OCI-M2 (cell line): ENCODE results near the gene AMER1.

Experiments used
- DNase-seq: peaks from one replicate; lab custom pipeline; 2025; ENCODE audit not compliant: unreplicated experiment; lab: John Stamatoyannopoulos, UW

The AMER1 gene

DNA sequence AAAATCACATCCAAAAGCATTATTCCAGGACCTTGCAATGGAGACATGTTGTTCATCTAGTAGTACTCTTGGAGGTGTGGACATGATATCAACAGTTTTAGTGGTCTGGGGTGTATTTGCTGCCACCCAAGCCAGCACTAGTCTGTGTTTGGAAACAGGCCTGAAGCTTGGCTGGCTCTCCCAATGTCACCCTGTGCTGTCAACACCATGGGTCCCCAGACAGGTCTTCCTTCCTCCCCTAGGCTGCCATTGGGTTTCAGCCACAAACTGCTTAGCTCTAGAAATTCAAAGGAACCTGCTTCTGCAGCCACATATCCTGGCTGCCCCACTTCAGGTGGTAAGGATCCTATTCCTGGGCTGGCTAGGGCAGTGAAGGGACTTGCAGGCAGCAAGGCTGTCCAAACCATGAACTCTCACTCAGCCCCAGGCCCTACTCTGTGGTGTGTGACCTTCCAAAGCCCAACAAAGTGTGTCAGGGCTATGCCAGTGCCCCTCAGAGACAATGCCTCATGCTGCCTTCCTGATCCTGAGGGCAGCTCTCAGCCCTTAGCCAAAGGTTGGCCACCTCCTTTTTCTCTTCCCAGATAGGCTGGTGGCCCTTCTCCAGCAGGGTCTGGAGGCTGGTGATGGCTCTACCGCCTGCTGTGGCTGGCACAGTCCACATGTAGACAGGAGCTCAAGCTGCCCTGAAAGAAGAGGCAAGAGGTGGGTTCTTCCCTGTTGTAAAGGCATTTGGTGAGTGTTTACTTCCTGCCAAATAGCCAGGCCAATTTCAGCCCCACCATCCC is 18.3 kb downstream of the AMER1 start:
- DNase-seq: no peak

DNA sequence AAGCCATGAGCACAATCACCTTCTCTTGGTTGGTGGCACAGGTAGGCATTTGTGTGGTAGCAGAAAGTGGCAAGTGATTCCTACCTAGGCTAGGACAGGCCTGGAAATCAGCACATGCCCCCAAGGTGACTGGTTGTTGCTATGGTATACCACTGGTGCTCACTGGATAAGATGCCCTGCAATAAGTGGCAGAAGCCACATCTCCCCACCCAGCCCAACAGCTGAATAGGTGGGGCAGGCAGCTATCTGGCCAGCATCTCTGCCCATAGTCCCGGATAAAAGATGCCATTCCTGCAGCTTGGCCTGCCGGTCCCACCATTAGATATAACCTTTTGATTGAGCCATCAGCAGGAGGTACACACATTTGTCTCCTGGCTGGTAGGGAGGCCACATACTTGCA is 21.1 kb downstream of the AMER1 start:
- DNase-seq: no peak

DNA sequence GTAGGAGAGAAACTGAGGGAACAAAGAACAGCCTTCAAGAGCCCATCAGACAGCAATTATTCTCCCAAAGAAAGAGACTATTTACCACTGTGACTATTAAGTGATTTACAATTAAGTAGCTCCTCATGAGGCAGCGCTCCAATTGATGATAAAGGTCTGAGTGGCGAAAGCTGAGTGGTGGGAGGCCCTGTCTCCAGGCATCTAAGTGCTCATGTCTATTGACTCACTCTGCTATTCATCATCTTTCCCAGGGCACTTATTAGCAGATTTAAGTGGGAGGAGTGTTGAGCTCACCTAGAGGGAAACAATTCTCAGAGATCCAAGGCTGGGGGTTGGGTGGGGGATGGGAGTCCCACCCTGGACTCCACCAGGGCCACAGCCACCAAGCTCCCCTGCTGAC is 23.3 kb downstream of the AMER1 start:
- DNase-seq: no peak

DNA sequence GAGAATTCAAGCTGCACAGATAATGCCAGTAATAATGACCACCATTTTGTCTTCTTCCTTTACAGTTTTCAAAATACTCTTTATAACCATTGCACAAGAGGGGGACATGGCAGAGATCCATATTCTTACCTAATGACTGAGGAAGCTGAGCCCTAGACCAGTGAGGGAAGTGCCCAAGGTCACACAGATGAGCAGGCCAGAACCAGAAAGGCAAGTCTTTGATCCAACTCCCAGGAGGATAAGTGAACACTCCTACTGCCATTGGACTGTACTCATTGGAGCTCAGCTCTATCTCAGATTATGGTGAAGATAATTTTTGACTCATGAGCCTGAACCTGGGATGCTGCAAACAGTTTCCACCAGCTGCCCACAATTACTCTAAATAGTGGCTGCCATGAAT is 28.6 kb downstream of the AMER1 start:
- DNase-seq: no peak

DNA sequence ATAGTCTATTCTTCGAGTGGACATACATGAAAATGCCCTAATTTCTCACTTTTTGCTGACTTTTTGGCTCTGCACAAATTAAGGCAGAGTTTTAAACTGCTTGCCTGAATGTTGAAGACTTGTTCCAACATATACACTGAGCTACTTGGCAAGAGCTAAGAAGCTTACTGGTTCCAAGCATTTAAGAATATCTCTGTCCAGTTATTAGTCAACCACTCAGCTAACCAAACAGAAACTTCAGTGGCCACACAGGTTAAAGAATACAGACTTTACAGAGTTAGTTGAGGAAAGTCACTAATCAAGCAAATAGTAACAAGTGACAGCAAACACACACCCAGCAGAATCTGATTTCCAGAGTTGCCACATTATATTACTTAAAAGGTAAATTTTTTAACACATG is 35.5 kb downstream of the AMER1 start:
- no peak for DNase-seq

DNA sequence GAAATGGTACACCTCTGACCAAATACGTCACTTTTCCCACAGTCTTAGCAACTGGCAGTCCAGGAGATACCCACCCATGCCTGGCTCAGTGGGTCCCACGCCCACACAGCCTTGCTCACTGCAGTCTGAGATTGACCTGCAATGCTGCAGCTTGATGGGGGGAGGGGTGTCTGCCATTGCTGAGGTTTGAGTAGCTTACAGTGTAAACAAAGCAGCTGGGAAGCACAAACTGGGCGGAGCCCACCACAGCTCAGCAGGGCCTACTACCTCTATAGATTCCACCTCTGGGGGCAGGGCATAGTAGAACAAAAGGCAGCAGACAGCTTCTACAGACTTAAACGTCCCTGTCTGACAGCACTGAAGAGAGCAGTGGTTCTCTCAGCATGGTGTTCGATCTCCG is 52.7 kb downstream of the AMER1 start:
- no peak for DNase-seq

DNA sequence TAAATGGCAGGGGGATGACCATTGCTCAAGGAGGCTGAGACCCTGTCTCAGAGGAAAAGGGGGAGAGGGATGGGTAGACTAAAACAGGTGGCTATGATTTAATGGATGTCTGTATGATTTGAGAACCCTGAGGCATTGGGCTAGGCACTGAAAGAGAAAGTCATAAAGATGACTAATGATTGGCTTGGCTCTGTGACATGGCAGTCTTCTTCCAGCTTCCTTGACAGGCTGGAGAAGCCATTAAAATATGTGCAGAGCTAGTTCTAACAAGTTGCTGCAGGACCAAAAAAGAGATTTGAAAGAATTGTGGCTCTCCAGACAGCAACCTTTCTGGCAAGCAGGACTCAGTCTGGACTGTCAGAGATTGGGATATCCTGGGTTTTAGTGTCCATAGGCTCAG is 53.6 kb downstream of the AMER1 start:
- no peak for DNase-seq

DNA sequence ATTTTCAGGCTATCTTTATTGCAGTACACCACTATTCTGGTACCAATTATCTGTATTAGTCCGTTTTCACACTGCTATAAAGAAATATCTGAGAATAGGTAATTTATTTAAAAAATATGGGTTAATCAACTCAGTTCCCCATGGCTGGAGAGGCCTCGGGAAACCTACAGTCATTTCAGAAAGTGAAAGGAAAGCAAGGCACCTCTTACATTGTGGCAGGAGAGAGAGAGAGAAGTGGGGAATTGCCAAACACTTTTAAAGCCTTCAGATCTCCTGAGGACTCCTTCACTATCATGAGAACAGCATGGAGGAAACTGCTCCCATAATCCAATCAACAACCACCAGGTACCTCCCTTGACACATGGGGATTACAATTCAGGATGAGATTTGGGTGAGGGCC is 54.7 kb downstream of the AMER1 start:
- DNase-seq: no peak
